ENCODE measurements around the gene KIRREL1. TPM values are rescaled to one million over a fixed set of nuclear protein-coding genes. Genes with fewer than 3 reads are reported as not detected.

The KIRREL1 gene
- total and polyA plus RNA-seq, 2 of the 8 experiments (the other 6 are each of a cell fraction or from before 2014, with no cell fraction given) = 14.2 to 39.0 TPM

- no peak overlapping the region for H3K9ac ChIP-seq (replicated peaks in 1 of 4; ENCODE audit: extremely low read depth in 1 of 4, low read depth in 3 of 4, low read length in 3 of 4)
- FAIRE-seq = no peak
- no peak overlapping the region for H4K5ac ChIP-seq (ENCODE audit: insufficient read length, low read depth, low read length)
- H3K4me3 ChIP-seq (ENCODE audit: extremely low read depth in 1 of 4, insufficient read depth in 2 of 4, low read depth in 3 of 4, low read length in 4 of 4) = no peak overlapping the region
- H3K27ac ChIP-seq (ENCODE audit: low read depth, low read length) = no peak overlapping the region
- H2BK15ac ChIP-seq (ENCODE audit: low read length) = no peak overlapping the region
- no peak overlapping the region for H4K8ac ChIP-seq (ENCODE audit: extremely low read depth, insufficient read depth, low read length)
- 0 out of 2 replicates have a peak overlapping the region, but pooled peaks have one; percentile 19 for H2BK5ac ChIP-seq (ENCODE audit: low read depth, low read length)
- H3K4ac ChIP-seq (replicated peaks; ENCODE audit: insufficient read length, low read depth, low read length) = no peak overlapping the region
- no peak overlapping the region for H2BK12ac ChIP-seq (ENCODE audit: low read depth, low read length)
- no peak overlapping the region for H3K18ac ChIP-seq (ENCODE audit: extremely low read depth, low read length)
- no peaks in the 10 kb centered on the region for H3K9me3 ChIP-seq (ENCODE audit: insufficient read depth in 2 of 2, low read depth in 1 of 2, low read length in 1 of 2)
- no peaks in the 10 kb centered on the region for H4K20me1 ChIP-seq (replicated peaks in 1 of 2; ENCODE audit: control insufficient read depth in 1 of 2, insufficient read depth in 2 of 2, low read length in 2 of 2)
- H3K79me2 ChIP-seq (ENCODE audit: control insufficient read depth in 1 of 2, insufficient read depth in 2 of 2, low read length in 2 of 2) = no peaks in the 10 kb centered on the region
- ChIA-PET POLR2A (ENCODE audit: partially characterized antibody) (no interaction called here), CTCF (ENCODE audit: partially characterized antibody) (interaction anchor here (4.5 to 53.4 kb wide), 5 partner anchors 1 to 124 kb away, joined by 48 to 2918 read pairs (median 656); partner anchors contain the start of gene KIRREL1)
- H3K4me1 ChIP-seq (replicated peaks in 1 of 4; ENCODE audit: control insufficient read depth in 3 of 4, insufficient read depth in 4 of 4, low read length in 3 of 4) = peaks cover 0 to 12% (median 5%) of the 10 kb centered on the region in 4 experiments; a peak in 4 of 7 replicates
- H2AFZ ChIP-seq (ENCODE audit: low read length) = no peak overlapping the region
- no peak overlapping the region for H3K4me2 ChIP-seq (ENCODE audit: insufficient read depth in 1 of 2, low read depth in 2 of 2, low read length in 2 of 2)
- H3K56ac ChIP-seq (replicated peaks; ENCODE audit: insufficient read length, low read depth, low read length) = no peak overlapping the region
- H3K36me3 ChIP-seq (ENCODE audit: control insufficient read depth in 2 of 4, insufficient read depth in 4 of 4, low read length in 3 of 4) = no peaks in the 10 kb centered on the region
- no peak overlapping the region for H2AK5ac ChIP-seq (ENCODE audit: low read depth, low read length)
- H4K91ac ChIP-seq (replicated peaks; ENCODE audit: insufficient read length, low read length) = no peak overlapping the region
- H2BK20ac ChIP-seq (ENCODE audit: low read length) = 0 out of 2 replicates have a peak overlapping the region, but pooled peaks have one; percentile 36
- WGBS, 2 experiments (ENCODE audit: extremely low coverage in 1 of 2, insufficient coverage in 1 of 2, insufficient read length in 1 of 2, insufficient replicate concordance in 2 of 2, low coverage in 1 of 2, low lambda C conversion rate in 2 of 2, missing lambda C conversion rate in 1 of 2) = 88% methylated on average over 1 of the region's 1 CpG; no CpG with 5 or more reads in 1 of the 2 experiments
- H3K79me1 ChIP-seq (ENCODE audit: low read depth, low read length) = no peaks in the 10 kb centered on the region
- H3K14ac ChIP-seq (ENCODE audit: insufficient read length) = no peak overlapping the region
- H3K27me3 ChIP-seq (replicated peaks in 1 of 4; ENCODE audit: control insufficient read depth in 3 of 4, extremely low read depth in 1 of 4, insufficient read depth in 3 of 4, low read length in 3 of 4) = no peaks in the 10 kb centered on the region
- DNase-seq (ENCODE audit: low read depth in 1 of 2, low spot score in 2 of 2) = no peak
- no peaks in the 10 kb centered on the region; the same call in 1 of the 2 replicates for H3K23me2 ChIP-seq (ENCODE audit: low read depth, low read length)
- H2BK120ac ChIP-seq (replicated peaks; ENCODE audit: low read depth, low read length) = no peak overlapping the region
- no peak overlapping the region for H3K23ac ChIP-seq (ENCODE audit: insufficient read length)
- TF ChIP-seq ASH2L (IDR thresholded peaks at IDR 0.05; ENCODE audit: low read length) (no peak), HDAC6 (IDR thresholded peaks at IDR 0.05; ENCODE audit: low read depth, low read length) (no peak), SP1 (IDR thresholded peaks at IDR 0.05; ENCODE audit: low read depth, low read length) (no peak), SAP30 (IDR thresholded peaks at IDR 0.05; ENCODE audit: insufficient read depth, insufficient replicate concordance, low read length) (no peak), USF2 (IDR thresholded peaks at IDR 0.05; ENCODE audit: low read length) (no peak), FOSL1 (IDR thresholded peaks at IDR 0.05; ENCODE audit: insufficient read depth, low read depth, low read length) (no peak), GTF2F1 (IDR thresholded peaks at IDR 0.05; ENCODE audit: borderline replicate concordance, low read depth, low read length) (no peak), NRF1 (IDR thresholded peaks at IDR 0.05; ENCODE audit: low read depth, low read length) (no peak), TAF1 (IDR thresholded peaks at IDR 0.05; ENCODE audit: low read depth, low read length) (no peak), YY1 (IDR thresholded peaks at IDR 0.05; ENCODE audit: low read depth, low read length) (no peak), SIX5 (IDR thresholded peaks at IDR 0.05; ENCODE audit: low read depth, low read length) (no peak), SIN3A (conservative IDR thresholded peaks at IDR 0.05 in 1 of 2, IDR thresholded peaks at IDR 0.05 in 1 of 2; ENCODE audit: low read depth in 1 of 2, low read length in 2 of 2) (no peak), PHF8 (conservative IDR thresholded peaks at IDR 0.05; ENCODE audit: low read depth, low read length) (no peak)
Observed at GRCh38 chr1:157985473-157985872, 8.0 kb upstream of the KIRREL1 start.
